ENCODE measurements around the gene COL6A6. TPM values are rescaled to one million over a fixed set of nuclear protein-coding genes. Genes with fewer than 3 reads are reported as not detected.

COL6A6 gene
- total RNA-seq, 2 donors from 2014 or later: 0.57 TPM; not detected in 1

DNA sequence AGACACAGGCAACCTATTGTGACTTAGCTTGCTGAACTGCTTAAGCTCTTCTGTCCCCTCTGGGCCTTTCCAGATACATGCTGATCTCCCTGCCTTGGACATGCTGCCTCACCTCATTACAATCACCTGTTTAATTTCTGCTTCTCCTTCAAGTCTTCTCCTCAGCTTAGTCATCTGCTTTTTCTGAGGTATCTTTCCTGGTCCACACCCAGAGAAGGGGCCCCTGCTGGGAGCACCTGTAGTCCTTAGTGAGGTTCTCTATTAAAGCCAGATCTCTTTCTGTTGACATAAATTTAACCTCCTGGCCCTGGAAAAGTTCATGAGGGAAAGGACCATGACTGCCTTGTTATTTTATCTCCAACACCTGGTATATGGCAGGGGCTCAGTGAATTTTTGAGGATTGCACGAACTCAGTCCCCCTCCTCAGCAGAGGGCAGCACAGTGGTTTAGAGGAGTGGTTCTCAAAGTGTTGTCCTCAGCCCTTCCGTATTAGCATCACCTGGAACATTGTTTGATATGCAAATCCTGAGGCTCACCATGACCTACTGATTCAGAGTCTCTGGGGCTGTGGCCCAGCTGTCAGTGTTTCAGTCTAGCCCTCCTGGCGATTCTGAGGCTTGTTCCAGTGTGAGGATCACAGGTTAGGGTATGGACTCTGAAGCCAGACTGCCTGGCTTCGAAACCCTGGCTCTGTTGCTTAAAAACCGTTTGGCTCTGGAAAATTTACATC lies 12.7 kb downstream of the COL6A6 start:
- TF ChIP-seq POLR2A (IDR thresholded peaks at IDR 0.05) (no peak), POLR2AphosphoS5 (IDR thresholded peaks at IDR 0.05) (no peak)
- TF ChIP-seq, protein P1, sequence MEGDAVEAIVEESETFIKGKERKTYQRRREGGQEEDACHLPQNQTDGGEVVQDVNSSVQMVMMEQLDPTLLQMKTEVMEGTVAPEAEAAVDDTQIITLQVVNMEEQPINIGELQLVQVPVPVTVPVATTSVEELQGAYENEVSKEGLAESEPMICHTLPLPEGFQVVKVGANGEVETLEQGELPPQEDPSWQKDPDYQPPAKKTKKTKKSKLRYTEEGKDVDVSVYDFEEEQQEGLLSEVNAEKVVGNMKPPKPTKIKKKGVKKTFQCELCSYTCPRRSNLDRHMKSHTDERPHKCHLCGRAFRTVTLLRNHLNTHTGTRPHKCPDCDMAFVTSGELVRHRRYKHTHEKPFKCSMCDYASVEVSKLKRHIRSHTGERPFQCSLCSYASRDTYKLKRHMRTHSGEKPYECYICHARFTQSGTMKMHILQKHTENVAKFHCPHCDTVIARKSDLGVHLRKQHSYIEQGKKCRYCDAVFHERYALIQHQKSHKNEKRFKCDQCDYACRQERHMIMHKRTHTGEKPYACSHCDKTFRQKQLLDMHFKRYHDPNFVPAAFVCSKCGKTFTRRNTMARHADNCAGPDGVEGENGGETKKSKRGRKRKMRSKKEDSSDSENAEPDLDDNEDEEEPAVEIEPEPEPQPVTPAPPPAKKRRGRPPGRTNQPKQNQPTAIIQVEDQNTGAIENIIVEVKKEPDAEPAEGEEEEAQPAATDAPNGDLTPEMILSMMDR (IDR thresholded peaks at IDR 0.05): no peak
- Histone ChIP-seq H3K36me3 (no peaks in the 10 kb centered on the region), H3K4me3 (no peak overlapping the region), H3K27me3 (replicated peaks; ENCODE audit: insufficient read depth) (no peaks in the 10 kb centered on the region), H3K4me1 (replicated peaks) (no peaks in the 10 kb centered on the region), H3K9me3 (no peaks in the 10 kb centered on the region), H3K27ac (no peak overlapping the region)
- 52% methylated on average over 5 of the region's 5 CpGs for WGBS
- intact Hi-C loops (cut with DNase I): no loop called here
- no peak for DNase-seq (ENCODE audit: low spot score)

DNA sequence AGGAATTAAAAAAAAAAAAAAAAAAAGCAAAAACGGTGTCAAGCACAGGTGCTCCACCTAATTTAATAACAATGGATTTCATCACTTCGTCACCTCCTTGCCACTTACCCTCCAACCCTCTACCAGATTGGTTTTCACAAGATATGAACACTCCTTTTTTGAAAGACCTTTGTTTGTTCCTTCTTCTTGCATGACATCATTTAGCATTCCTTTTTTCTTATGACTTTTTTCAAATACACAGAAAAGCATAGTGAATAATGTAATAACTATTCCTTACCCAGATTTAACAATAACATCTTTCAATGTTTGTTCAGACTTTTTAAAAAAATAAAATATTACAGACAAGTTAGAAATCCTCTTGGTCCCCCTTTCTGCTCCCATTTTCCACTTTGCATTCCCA lies 16.3 kb downstream of the COL6A6 start:
- TF ChIP-seq POLR2A (IDR thresholded peaks at IDR 0.05) (no peak), POLR2AphosphoS5 (IDR thresholded peaks at IDR 0.05) (no peak)
- TF ChIP-seq, protein P1 (IDR thresholded peaks at IDR 0.05): no peak
- 73% methylated on average over 2 of the region's 2 CpGs for WGBS
- no peak for DNase-seq (ENCODE audit: low spot score)
- no peaks in the 10 kb centered on the region for H3K4me1 ChIP-seq (replicated peaks)
- H3K36me3 ChIP-seq: no peaks in the 10 kb centered on the region
- no peaks in the 10 kb centered on the region for H3K27me3 ChIP-seq (replicated peaks; ENCODE audit: insufficient read depth)
- no peaks in the 10 kb centered on the region for H3K9me3 ChIP-seq
- intact Hi-C loops (cut with DNase I): no loop called here
- no peak overlapping the region for H3K4me3 ChIP-seq
- no peak overlapping the region for H3K27ac ChIP-seq

DNA sequence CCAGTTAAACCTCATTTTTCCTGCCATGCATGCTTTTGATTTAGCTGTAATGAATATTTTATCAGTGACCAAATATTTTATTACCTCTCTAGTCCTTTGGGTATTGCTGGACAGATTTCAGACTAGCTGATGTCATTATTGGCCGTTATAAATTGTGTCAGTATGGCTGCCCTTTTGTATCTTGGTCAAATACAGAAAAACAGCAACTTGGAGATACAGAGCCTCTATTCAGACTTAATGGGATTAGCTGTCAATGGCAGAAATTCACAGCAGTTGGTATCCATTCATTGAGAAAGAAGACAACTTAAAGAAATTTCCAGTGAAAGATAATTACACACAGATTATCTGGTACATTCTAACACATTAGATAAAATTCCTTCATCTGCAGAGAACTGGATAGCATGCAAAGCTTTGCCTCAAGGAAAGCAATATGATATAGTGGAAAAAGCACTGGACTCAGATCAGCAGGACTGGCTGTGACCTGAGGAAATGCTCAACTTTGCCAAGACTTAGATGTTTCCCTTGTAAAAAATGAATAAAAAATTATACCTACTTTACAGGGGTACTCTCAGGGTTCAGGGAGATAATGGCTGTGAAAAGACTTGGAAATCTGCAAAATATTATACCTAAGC lies 20.8 kb downstream of the COL6A6 start:
- no peaks in the 10 kb centered on the region for H3K9me3 ChIP-seq
- no peaks in the 10 kb centered on the region for H3K4me1 ChIP-seq (replicated peaks)
- H3K27me3 ChIP-seq (replicated peaks; ENCODE audit: insufficient read depth): no peaks in the 10 kb centered on the region
- WGBS: 6% methylated on average over 1 of the region's 1 CpG
- intact Hi-C loops (cut with DNase I): no loop called here
- H3K36me3 ChIP-seq: no peaks in the 10 kb centered on the region
- H3K4me3 ChIP-seq: no peak overlapping the region
- no peak overlapping the region for H3K27ac ChIP-seq
- no peak for DNase-seq (ENCODE audit: low spot score)
- TF ChIP-seq, protein P1 (IDR thresholded peaks at IDR 0.05): no peak
- TF ChIP-seq POLR2AphosphoS5 (IDR thresholded peaks at IDR 0.05) (no peak), POLR2A (IDR thresholded peaks at IDR 0.05) (no peak)

DNA sequence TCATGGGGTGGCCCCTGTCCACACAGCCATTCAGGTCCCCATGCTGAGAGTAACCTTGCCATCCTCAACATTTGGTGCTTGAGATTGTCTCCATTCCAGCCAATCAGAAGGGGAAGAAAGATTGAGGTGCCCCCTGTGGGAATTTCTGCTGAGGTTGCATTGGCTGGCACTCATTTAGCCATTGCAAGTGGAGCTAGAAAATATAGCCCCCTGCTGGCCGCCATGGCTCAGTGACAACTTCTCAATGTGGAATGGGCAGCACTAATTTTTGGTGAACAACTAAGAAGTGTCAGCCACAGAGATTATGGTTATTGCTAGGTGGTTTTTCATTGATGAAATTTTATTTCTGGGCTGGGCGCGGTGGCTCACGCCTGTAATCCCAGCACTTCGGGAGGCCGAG lies 22.0 kb downstream of the COL6A6 start:
- Histone ChIP-seq H3K36me3 (no peaks in the 10 kb centered on the region), H3K4me1 (replicated peaks) (no peaks in the 10 kb centered on the region), H3K27ac (no peak overlapping the region), H3K4me3 (no peak overlapping the region), H3K27me3 (replicated peaks; ENCODE audit: insufficient read depth) (peaks cover 2% of the 10 kb centered on the region), H3K9me3 (no peaks in the 10 kb centered on the region)
- DNase-seq (ENCODE audit: low spot score): no peak
- intact Hi-C loops (cut with DNase I): no loop called here
- WGBS: 75% methylated on average over 6 of the region's 6 CpGs
- TF ChIP-seq POLR2AphosphoS5 (IDR thresholded peaks at IDR 0.05): no peak
- TF ChIP-seq, protein P1 (IDR thresholded peaks at IDR 0.05): peak in 3 of 4 experiments; percentile 21 to 40 (median 33)

DNA sequence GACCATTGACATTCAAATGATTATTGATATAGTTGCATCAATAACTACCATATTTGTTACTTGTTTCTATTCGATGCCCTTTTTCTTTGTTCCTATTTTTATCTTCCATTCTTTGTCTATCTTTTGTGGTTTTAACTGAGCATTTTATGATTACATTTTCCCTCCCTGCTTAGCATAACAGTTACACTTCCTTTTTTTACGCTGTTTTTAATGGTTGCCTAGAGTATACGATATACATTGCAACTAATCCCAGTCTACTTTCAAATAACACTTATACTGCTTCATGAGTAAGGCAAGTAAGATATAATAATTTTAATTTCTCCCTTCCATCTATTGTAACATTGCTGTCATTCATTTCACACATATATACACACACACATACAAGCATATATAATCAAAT lies 26.3 kb downstream of the COL6A6 start:
- H3K9me3 ChIP-seq: no peaks in the 10 kb centered on the region
- no peak for DNase-seq (ENCODE audit: low spot score)
- H3K36me3 ChIP-seq: no peaks in the 10 kb centered on the region
- H3K27ac ChIP-seq: no peak overlapping the region
- H3K4me1 ChIP-seq (replicated peaks): no peaks in the 10 kb centered on the region
- no peak for TF ChIP-seq POLR2AphosphoS5 (IDR thresholded peaks at IDR 0.05)
- TF ChIP-seq POLR2A (IDR thresholded peaks at IDR 0.05): no peak
- TF ChIP-seq, protein P1 (IDR thresholded peaks at IDR 0.05): no peak
- H3K27me3 ChIP-seq (replicated peaks; ENCODE audit: insufficient read depth): peaks cover 2% of the 10 kb centered on the region
- intact Hi-C loops (cut with DNase I): no loop called here
- no peak overlapping the region for H3K4me3 ChIP-seq
- 66% methylated on average over 3 of the region's 3 CpGs for WGBS

Data from prostate gland (tissue), 2 donors.